Measurements from ENCODE around the gene COA1. TPM values are rescaled to one million over a fixed set of nuclear protein-coding genes. Genes with fewer than 3 reads are reported as not detected.

Gene COA1
- total RNA-seq, 1 donor from 2014 or later, result 47.9 TPM

DNA sequence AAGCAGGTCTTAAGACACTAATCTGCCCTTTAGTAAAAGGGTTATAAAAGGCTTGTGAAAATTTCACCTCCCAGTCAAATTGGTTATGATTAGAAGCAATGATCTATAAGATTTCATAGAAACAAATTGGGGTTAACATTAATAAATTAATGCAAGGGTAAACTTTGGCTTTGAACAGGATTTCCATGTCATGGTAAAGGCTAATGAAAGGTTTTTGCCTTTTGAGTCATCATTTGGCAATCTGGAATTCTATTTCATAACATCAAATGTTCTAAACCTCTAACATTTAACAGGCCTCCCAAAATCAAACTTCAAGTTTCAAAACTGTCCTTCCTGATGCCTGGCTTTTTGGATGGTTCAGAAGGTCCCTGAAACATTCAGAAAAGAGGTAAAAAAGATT is 62.4 kb downstream of the COA1 start:
- Histone ChIP-seq H3K36me3 (no peaks in the 10 kb centered on the region), H3K27ac (no peak overlapping the region), H3K27me3 (no peaks in the 10 kb centered on the region), H3K4me3 (no peak overlapping the region), H3K9me3 (no peaks in the 10 kb centered on the region), H3K4me1 (no peaks in the 10 kb centered on the region)
- TF ChIP-seq CTCF (IDR thresholded peaks at IDR 0.05), result no peak
- ATAC-seq, result no peak
- DNase-seq, result no peak
- intact Hi-C loops (cut with DNase I), result no loop called here

DNA sequence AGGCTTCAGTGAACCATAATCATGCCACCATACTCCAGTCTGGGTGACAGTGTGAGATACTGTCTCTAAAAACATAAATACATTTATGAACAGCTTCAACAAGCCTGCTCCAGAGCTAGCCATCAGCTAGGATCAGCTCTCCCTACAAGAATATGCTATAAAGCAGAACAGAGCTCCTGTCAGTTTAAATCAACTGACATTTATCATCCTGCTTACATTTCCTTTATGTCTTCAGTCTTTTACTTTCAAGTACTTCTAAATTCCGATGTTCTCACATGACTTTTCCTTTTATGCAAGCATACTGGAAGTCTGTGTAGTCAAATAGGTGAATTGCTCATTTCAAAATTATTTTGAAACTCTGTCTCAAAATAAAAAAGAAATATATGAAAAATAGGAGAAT is 64.6 kb downstream of the COA1 start:
- no peaks in the 10 kb centered on the region for H3K36me3 ChIP-seq
- DNase-seq (no peak), ATAC-seq (no peak)
- no peak overlapping the region for H3K27ac ChIP-seq
- H3K27me3 ChIP-seq, result no peaks in the 10 kb centered on the region
- no peak overlapping the region for H3K4me3 ChIP-seq
- H3K4me1 ChIP-seq, result no peaks in the 10 kb centered on the region
- intact Hi-C loops (cut with DNase I), result no loop called here
- H3K9me3 ChIP-seq, result no peaks in the 10 kb centered on the region
- no peak for TF ChIP-seq CTCF (IDR thresholded peaks at IDR 0.05)

DNA sequence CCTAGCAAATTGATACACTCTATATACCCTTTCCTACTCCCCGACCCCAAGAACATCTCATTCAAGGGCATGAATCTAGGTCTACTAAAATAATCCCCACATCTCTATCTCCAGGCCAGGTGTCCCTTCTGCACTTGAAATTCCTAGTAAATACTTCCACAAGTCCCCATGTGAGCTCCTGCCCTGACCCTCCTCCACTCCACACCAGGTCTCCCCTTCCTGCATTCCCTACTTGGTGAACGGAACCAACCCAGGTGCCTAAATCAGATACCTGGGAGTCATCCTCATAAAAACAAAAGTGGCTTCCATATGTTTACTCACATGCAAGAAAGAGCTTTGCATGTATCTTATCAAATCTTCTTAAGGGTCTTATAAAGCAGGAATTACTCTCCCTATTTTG is 69.2 kb downstream of the COA1 start:
- H3K36me3 ChIP-seq, result no peaks in the 10 kb centered on the region
- DNase-seq, result no peak
- intact Hi-C loops (cut with DNase I), result no loop called here
- H3K27ac ChIP-seq, result no peak overlapping the region
- H3K4me3 ChIP-seq, result no peak overlapping the region
- H3K4me1 ChIP-seq, result peaks cover 6% of the 10 kb centered on the region
- no peaks in the 10 kb centered on the region for H3K27me3 ChIP-seq
- no peak for TF ChIP-seq CTCF (IDR thresholded peaks at IDR 0.05)
- ATAC-seq, result no peak
- H3K9me3 ChIP-seq, result no peaks in the 10 kb centered on the region

- intact Hi-C loops (cut with DNase I), result no loop called here
- no peaks in the 10 kb centered on the region for H3K9me3 ChIP-seq
- no peaks in the 10 kb centered on the region for H3K27me3 ChIP-seq
- no peak overlapping the region for H3K4me3 ChIP-seq
- H3K27ac ChIP-seq, result no peak overlapping the region
- no peak for DNase-seq
- TF ChIP-seq CTCF (IDR thresholded peaks at IDR 0.05), result no peak
- no peak for ATAC-seq
- peaks cover 6% of the 10 kb centered on the region for H3K4me1 ChIP-seq
- H3K36me3 ChIP-seq, result no peaks in the 10 kb centered on the region
Observed at GRCh38 chr7:43659549-43659896, 69.8 kb downstream of the COA1 start.

DNA sequence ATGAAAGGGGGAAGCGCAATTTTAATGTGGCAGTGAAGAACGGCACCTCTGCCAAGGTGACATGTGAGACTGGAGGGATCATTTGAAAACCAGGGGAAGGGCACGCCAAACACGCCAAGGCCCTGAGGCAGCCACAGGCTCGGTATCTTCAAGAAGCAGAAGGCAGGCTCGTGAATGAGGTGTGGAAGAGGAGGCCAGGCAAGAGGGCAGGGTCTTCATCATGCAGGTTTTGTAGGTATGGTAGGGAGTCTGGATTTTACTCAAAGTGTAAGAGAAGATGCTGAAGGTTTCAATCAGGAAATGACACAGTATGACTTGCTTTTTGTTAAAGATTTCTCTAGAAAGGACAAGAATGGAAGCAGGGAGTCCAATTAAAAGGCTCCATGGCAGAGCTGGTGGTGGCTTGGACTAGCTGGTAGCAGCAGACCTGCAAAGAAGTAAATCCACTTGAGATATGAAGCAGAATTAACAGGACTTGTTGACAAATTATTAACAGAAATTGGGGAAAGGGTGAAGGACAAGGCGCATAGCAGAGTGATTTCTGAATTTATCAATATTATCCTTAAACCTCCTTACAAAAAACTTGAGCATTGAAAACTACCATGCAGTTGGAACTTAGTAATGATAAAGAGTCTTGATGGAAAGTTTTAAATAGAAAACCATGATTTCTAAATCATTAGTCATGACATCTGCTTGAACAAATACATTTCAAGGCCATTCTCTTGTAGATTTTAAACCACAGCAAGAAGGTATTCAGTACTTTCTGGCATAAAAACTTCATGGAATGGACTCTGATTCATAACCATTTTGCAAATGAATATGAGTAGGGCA is 70.4 kb downstream of the COA1 start:
- intact Hi-C loops (cut with DNase I), result no loop called here
- no peak for TF ChIP-seq CTCF (IDR thresholded peaks at IDR 0.05)
- Histone ChIP-seq H3K9me3 (no peaks in the 10 kb centered on the region), H3K4me3 (no peak overlapping the region), H3K4me1 (peaks cover 6% of the 10 kb centered on the region), H3K36me3 (no peaks in the 10 kb centered on the region), H3K27me3 (no peaks in the 10 kb centered on the region), H3K27ac (no peak overlapping the region)
- DNase-seq (no peak), ATAC-seq (no peak)

DNA sequence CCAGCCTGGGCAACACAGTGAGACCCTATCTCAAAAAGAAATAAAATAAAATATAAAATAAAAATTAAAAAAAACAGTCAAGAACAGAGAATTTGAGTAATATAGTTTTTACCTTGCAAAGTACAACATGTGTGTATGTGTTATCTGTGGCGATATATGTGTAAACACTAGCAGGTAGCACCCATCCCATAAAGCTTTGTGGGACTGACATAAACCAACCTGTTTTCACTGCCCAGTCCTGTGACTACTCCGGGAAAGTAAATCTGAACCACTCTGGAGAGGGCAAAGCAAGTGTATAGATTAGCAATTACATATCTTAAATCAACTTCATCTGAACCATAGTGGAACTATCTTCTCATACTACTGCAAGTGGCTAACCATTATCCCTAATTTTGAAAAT is 72.3 kb downstream of the COA1 start:
- Histone ChIP-seq H3K27ac (no peak overlapping the region), H3K9me3 (no peaks in the 10 kb centered on the region), H3K36me3 (no peaks in the 10 kb centered on the region), H3K4me3 (no peak overlapping the region), H3K4me1 (peaks cover 6% of the 10 kb centered on the region), H3K27me3 (no peaks in the 10 kb centered on the region)
- ATAC-seq (no peak), DNase-seq (no peak)
- no peak for TF ChIP-seq CTCF (IDR thresholded peaks at IDR 0.05)
- intact Hi-C loops (cut with DNase I), result no loop called here
